ENCODE measurements around the gene PELI2. TPM values are rescaled to one million over a fixed set of nuclear protein-coding genes. Genes with fewer than 3 reads are reported as not detected.

Gene PELI2
- polyA plus RNA-seq, 3 donors, result 21.6 to 29.1 (median 26.0) TPM

- no peak for DNase-seq
Observed at GRCh38 chr14:56199982-56200577, 81.9 kb downstream of the PELI2 start.

GRCh38 chr14:56202256-56202655 lies 84.0 kb downstream of the PELI2 start:
- DNase-seq, result no peak

DNA sequence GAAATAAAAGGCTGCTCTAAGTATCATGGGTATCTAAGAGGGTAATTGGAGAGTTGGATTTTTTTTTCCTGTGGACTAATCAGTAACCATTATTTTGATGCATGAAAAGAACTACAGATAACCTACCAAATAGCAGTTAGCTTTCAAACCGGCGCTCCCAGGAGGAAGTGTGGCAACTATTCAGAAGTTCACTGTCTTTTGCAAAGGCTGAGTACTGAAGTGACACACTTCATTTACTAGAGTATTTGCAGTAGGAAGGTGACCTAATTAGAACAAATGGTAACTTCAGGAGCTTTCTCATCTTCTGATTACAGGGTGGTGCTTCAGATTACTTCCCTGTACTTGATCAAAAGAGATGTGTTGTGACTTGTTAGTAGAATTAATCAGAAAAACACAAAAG lies 87.7 kb downstream of the PELI2 start:
- DNase-seq, result no peak

DNA sequence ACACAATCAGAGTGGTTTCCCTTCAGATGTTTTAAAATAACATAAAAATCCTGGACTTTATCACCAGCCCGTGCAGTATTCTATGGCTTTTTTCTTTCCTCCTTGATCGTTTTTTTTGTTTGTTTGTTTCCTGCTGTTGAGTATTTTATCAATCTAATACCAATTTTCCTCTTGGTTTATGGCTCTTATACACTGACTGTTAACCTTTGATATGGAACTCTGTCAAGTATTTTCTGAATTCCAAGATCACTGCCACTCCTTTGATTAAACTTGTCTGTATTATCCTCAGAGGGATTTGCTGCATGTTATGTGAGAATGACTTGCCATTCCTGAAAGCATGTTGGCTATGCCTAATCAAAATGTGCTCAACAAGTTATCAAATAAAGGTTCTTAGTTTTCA lies 88.4 kb downstream of the PELI2 start:
- no peak for DNase-seq

DNA sequence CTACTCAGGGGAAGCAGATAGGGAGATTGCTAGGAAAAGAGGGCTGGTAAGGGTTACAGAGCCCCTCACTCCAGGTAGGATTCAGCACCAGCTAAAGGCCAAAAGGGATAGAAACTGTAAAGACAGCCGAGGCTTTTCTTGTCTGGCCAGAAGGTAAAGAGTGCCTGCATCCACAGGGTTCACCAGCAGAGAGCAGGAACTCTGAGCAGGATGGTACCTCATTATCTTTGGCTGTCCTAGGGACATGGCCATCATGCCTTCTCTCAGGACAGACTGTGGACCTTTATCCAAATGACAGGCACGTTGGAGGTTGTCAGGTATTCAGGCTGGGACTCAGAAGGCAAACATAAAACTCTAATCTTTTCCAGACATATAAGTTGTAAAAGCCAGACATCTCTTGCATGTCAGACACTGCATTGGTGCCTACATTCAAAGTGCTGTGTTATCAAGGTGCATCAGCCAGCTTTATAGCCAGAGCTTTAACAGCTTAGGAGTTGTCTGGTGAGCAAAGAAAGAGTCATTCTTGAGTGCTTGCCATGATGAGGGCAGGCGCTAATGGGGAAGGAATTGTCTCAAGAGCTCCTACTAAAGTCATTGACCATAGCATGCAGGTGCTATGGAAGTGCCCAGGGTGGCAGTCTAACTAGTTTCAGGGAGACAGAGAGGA lies 89.5 kb downstream of the PELI2 start:
- DNase-seq, result no peak

GRCh38 chr14:56208520-56208919 lies 90.3 kb downstream of the PELI2 start:
- DNase-seq, result no peak

- DNase-seq, result no peak
Observed at GRCh38 chr14:56210571-56210970, 92.4 kb downstream of the PELI2 start.

DNA sequence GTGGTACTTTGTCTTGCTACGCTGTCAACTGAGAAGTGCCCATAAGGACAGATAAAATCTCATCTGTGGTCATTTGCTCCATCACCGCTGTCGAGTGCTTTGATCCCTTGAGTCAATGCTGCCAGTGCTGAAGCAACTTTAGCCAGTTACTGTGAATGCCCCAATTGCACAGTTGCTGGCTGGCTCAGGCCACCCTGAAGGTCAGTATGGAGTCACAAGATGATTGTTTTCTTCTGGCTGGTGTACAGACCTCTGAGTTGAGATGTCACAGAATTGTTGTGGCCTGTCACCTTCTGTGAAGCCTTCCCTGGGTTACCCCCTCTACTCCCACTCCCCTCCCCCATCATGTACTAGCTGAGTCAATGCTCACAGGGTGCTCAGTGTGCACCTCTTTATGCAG lies 92.9 kb downstream of the PELI2 start:
- no peak for DNase-seq

DNA sequence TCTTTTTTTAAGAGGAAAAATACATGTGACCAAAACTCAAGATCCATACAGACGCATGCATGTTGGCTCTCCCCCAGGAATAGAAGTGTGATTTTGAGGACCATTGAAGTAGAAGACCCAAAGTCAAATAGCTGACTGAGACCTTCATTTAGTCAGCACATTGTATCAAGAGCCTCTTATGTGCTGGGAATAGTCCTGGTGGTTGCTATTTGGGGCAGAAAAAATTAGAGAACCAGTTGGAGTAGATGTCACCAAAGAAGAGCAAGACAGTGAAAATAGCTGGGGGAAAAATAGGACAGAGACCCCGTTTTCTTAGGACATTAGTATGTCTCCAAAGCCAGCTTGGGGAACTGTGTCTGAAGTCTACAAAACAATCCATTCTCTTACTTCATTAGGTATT lies 93.6 kb downstream of the PELI2 start:
- no peak for DNase-seq

DNA sequence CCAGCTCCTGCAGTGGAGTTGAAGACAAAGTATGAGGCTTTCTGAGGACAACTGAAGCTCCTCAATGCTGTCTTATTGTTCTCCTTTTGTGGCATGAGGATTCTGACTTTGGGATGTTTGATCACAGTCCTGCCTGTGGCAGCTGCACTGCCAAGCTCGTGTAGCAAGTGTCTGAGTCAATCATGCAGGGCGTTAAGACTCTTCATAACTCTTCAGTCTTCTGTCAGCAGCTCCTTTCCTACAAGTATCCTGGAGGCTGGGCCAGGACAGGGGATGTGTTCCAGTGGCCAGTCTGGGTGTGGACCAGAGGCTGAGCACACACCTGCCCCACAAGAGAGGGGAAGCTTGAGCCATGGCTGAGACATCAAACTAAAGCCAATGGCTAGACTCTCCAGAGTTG lies 94.3 kb downstream of the PELI2 start:
- no peak for DNase-seq

- no peak for DNase-seq
Observed at GRCh38 chr14:56213306-56213705, 95.1 kb downstream of the PELI2 start.

- DNase-seq, result no peak
Observed at GRCh38 chr14:56215180-56215579, 97.0 kb downstream of the PELI2 start.

DNA sequence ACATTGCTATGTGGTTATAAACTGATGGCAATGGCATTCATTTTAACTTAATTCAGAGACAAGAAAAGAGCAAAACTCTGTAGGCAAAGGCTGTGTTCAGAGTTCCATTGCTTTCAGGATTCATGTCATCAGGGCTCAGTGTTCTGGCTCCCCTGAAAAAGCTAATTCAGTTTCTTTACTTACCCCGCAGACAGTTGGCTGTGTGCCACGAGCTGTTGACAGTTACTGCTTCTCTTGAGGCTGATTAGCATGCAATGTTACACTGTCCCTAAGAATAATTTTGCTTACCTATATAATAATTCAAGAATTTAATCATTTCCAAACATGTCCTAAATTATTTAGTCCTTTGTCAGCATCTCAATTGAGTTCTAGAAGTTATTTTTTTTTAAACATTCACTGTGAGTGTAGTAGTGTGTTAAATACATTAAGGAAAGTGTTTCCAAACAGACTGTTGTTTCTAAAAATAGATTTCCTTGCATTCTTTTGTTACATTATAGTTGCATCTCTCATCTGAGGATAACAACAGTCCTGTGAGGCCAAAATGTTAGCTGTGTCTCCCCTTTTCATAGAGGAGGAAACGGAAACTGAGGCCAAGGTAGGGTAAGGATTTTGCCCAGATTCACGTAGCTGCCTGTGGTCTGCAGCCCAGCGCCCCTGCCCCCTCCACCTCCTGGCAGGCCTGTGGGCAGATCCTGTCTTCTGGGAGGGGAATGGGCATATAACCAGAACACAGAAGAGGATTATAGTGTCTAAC lies 98.6 kb downstream of the PELI2 start:
- no peak for DNase-seq

- no peak for DNase-seq
Observed at GRCh38 chr14:56217380-56218045, 99.3 kb downstream of the PELI2 start.

GRCh38 chr14:56219666-56220413 lies 101.6 kb downstream of the PELI2 start:
- DNase-seq, result no peak

DNA sequence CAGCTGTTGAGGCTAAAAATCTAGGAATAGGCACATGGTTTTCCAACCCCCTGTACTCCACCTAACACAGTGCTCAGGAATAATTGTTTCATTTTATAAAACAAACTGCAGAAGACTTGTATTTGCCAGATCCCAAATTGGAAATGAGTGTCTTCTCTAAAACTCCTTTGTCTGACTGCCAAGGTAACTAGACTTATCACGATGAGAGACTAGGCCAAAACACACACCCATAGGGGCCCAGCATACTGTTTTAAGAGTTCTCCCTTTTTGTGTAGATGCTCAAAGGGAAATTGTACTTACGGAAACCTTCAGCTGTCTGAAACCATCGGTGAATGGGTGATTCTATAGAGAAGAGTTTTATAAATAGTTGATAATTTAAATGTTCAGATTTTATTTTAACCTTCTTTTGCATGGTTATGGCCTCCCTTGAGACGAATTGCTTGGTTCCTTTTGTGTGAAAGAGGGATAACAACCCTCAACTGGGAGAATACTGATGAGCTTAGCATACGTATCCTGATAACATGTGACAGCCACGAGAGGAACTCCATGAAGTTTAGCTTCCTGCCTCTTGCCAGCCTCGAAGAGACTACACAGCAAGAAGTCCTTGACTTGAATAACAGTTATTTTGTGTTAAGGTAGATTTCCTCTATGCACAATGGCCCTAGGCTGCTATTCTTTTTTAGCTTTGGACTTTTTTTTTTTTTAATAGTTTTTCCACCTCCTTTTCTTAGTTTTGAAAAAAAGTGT lies 103.3 kb downstream of the PELI2 start:
- DNase-seq, result no peak

- no peak for DNase-seq
Observed at GRCh38 chr14:56224229-56224628, 106.0 kb downstream of the PELI2 start.

DNA sequence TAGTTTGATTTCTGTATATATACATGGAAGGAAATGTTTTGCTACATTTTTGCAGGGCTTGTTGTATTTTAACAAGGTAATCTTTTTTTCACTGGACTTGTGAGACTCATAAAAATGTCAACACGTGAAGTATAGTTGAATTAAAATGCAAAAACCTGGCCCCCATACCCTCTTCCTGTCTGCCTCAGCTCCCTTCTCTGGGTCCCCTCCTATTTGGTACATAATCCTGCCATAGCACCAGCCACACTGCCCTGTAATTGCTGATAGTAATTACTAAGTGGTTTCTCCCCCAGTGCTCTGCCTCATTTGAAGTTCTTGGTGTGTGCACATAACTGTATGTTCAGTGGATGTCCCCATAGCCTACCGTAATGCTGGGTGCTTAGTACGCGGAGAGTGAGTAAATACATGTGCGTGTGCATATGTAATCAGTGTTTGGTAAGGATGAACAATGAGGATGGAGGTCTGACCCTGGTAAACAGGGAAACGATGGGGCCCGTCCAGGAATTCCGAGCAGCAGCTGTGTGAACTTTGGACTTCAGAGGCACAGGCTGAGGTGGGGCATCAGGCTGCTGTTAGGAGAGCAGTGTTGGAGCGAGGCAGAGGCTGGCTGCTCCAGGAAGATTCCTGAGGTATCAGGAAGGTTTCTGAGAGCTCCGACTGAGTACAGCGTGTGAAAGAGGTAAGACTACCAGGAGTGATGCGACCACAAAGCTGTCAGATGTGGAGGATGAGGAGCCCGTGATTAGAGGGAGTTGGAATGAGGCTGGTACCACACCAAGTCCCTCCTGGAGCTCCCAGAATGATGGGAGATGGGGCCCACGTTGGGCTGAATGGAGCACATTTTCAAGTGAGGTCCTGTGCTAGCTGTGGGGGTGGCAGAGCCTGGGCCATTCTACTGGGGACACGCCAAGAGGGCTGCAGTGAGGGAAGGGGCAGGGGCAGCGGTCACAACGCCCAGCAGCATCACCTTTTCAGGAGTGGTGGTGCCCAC lies 106.8 kb downstream of the PELI2 start:
- DNase-seq, result no peak

GRCh38 chr14:56235388-56235787 lies 117.2 kb downstream of the PELI2 start:
- no peak for DNase-seq

DNA sequence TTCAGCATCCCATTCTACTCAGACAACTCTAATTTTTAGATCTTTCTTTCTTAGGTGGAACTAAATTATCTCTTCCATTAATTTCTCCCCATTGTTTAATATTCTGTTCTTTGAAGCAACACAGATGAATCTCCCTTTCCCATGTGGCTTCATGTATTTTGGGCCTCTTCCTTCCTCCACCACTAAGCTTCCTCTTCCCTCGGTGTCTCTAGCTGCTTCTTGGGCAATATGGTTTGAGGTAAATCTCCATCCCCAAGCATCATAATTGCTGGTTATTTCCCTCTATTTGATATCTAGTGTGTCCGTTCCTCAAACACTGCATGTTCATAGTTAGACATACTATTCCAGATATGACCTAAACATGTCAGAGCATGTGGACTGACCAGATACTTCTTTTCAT lies 119.2 kb downstream of the PELI2 start:
- DNase-seq, result no peak
